ENCODE data around the gene GBF1. TPM values are rescaled to one million over a fixed set of nuclear protein-coding genes. Genes with fewer than 3 reads are reported as not detected.

GBF1 gene
- total RNA-seq, 2 experiments from 2014 or later = 28.8 to 30.9 TPM

GRCh38 chr10:102335184-102335583 lies 89.9 kb downstream of the GBF1 start:
- Mint-ChIP-seq H3K27ac (no peak overlapping the region), H3K4me3 (no peak overlapping the region), H3K36me3 (ENCODE audit: low read depth) (peaks cover 27% of the 10 kb centered on the region), H3K4me1 (ENCODE audit: low read depth) (no peaks in the 10 kb centered on the region), H3K9me3 (no peaks in the 10 kb centered on the region), H3K27me3 (no peaks in the 10 kb centered on the region)
- intact Hi-C loops (cut with DNase I, micrococcal nuclease) = no loop called here
- H3K27ac ChIP-seq (ENCODE audit: low read depth in 1 of 2, low read length in 2 of 2) = no peak overlapping the region
- H3K36me3 ChIP-seq (ENCODE audit: insufficient read depth, low read length) = peaks cover 26% of the 10 kb centered on the region
- DNase-seq (no peak), ATAC-seq (ENCODE audit: poor library complexity) (no peak)
- H3K4me3 ChIP-seq (ENCODE audit: low read length) = no peak overlapping the region
- TF ChIP-seq, protein P1, sequence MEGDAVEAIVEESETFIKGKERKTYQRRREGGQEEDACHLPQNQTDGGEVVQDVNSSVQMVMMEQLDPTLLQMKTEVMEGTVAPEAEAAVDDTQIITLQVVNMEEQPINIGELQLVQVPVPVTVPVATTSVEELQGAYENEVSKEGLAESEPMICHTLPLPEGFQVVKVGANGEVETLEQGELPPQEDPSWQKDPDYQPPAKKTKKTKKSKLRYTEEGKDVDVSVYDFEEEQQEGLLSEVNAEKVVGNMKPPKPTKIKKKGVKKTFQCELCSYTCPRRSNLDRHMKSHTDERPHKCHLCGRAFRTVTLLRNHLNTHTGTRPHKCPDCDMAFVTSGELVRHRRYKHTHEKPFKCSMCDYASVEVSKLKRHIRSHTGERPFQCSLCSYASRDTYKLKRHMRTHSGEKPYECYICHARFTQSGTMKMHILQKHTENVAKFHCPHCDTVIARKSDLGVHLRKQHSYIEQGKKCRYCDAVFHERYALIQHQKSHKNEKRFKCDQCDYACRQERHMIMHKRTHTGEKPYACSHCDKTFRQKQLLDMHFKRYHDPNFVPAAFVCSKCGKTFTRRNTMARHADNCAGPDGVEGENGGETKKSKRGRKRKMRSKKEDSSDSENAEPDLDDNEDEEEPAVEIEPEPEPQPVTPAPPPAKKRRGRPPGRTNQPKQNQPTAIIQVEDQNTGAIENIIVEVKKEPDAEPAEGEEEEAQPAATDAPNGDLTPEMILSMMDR (IDR thresholded peaks at IDR 0.05) = no peak
- no peaks in the 10 kb centered on the region for H3K9me3 ChIP-seq (ENCODE audit: control insufficient read depth in 1 of 2, insufficient read depth in 1 of 2, low read length in 2 of 2)
- CTCF ChIA-PET = no interaction called here
- POLR2A ChIA-PET = no interaction called here
- H3K27me3 ChIP-seq (ENCODE audit: control insufficient read depth in 1 of 2, insufficient read depth in 2 of 2, low read length in 2 of 2) = no peaks in the 10 kb centered on the region
- H3K4me1 ChIP-seq (ENCODE audit: insufficient read depth, low read length) = no peaks in the 10 kb centered on the region

DNA sequence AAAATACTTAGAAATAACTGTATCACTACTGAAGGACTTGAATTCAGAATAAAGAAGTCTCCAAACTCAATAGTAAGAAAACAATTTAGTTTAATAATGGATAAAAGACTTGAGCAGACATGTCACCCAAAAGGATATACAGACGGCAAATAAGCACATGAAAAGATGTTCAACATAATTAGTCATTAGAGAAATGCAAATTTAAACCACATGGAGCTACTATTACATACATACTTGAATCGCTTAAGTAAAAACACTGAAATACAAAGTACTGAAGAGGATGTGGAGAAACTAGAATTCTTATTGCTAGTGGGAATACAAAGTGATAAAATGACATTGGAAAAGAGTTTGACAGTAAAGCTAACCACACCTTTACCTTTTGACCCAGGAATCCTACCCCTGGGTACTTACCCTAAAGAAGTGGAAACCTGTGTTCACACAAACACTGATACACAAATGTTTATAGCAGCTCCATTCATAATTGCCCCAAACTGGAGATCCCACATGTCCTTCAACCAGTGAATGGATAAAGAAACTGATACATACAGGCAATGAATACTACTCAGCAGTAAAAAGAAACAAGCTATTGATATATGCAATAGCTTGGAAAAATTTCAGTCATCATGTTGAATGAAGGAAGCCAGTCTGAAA lies 95.8 kb downstream of the GBF1 start:
- TF ChIP-seq, protein P1 (IDR thresholded peaks at IDR 0.05) = no peak
- peak overlapping the region; percentile 19 for H3K27ac Mint-ChIP-seq
- CTCF ChIA-PET = interaction anchor here (0.9 to 1.6 kb wide), 3 partner anchors 11 to 110 kb away, joined by 3 to 7 read pairs (median 6); no protein-coding TSS in a partner anchor
- H3K36me3 Mint-ChIP-seq (ENCODE audit: low read depth) = peaks cover 28% of the 10 kb centered on the region
- H3K9me3 Mint-ChIP-seq = no peaks in the 10 kb centered on the region
- POLR2A ChIA-PET = no interaction called here
- no peaks in the 10 kb centered on the region for H3K27me3 Mint-ChIP-seq
- no peak for ATAC-seq (ENCODE audit: poor library complexity)
- Histone ChIP-seq H3K36me3 (ENCODE audit: insufficient read depth, low read length) (peaks cover 10% of the 10 kb centered on the region), H3K9me3 (ENCODE audit: control insufficient read depth in 1 of 2, insufficient read depth in 1 of 2, low read length in 2 of 2) (no peaks in the 10 kb centered on the region), H3K4me1 (ENCODE audit: insufficient read depth, low read length) (no peaks in the 10 kb centered on the region), H3K27me3 (ENCODE audit: control insufficient read depth in 1 of 2, insufficient read depth in 2 of 2, low read length in 2 of 2) (no peaks in the 10 kb centered on the region), H3K4me3 (ENCODE audit: low read length) (no peak overlapping the region), H3K27ac (ENCODE audit: low read depth in 1 of 2, low read length in 2 of 2) (no peak overlapping the region)
- intact Hi-C loops (cut with DNase I, micrococcal nuclease) = no loop called here
- no peak for DNase-seq
- no peak overlapping the region for H3K4me3 Mint-ChIP-seq
- H3K4me1 Mint-ChIP-seq (ENCODE audit: low read depth) = peaks cover 6% of the 10 kb centered on the region

GRCh38 chr10:102342458-102342857 lies 97.1 kb downstream of the GBF1 start:
- no peak for DNase-seq
- ChIA-PET POLR2A (interaction anchor here (0.6 kb wide), 1 partner anchor 69 kb away, joined by 4 read pairs; no protein-coding TSS in a partner anchor), CTCF (interaction anchor here (1.0 to 1.6 kb wide), 2 partner anchors 10 to 113 kb away, joined by 3 to 7 read pairs; no protein-coding TSS in a partner anchor)
- intact Hi-C loops (cut with DNase I, micrococcal nuclease) = no loop called here
- no peak for ATAC-seq (ENCODE audit: poor library complexity)
- no peak overlapping the region for H3K27ac Mint-ChIP-seq
- Histone ChIP-seq H3K36me3 (ENCODE audit: insufficient read depth, low read length) (peaks cover 13% of the 10 kb centered on the region), H3K4me1 (ENCODE audit: insufficient read depth, low read length) (no peaks in the 10 kb centered on the region), H3K4me3 (ENCODE audit: low read length) (no peak overlapping the region), H3K27ac (ENCODE audit: low read depth in 1 of 2, low read length in 2 of 2) (no peak overlapping the region), H3K9me3 (ENCODE audit: control insufficient read depth in 1 of 2, insufficient read depth in 1 of 2, low read length in 2 of 2) (no peaks in the 10 kb centered on the region), H3K27me3 (ENCODE audit: control insufficient read depth in 1 of 2, insufficient read depth in 2 of 2, low read length in 2 of 2) (no peaks in the 10 kb centered on the region)
- peaks cover 6% of the 10 kb centered on the region for H3K4me1 Mint-ChIP-seq (ENCODE audit: low read depth)
- TF ChIP-seq, protein P1 (IDR thresholded peaks at IDR 0.05) = no peak
- peaks cover 40% of the 10 kb centered on the region for H3K36me3 Mint-ChIP-seq (ENCODE audit: low read depth)
- no peaks in the 10 kb centered on the region for H3K27me3 Mint-ChIP-seq
- H3K4me3 Mint-ChIP-seq = no peak overlapping the region
- H3K9me3 Mint-ChIP-seq = no peaks in the 10 kb centered on the region
